NCI-H69 (cell line): ENCODE results near the gene ZDHHC13.
A peak's percentile ranks its signal among the peaks of the same experiment; 100 is the strongest.

Source experiments
- DNase-seq: peaks from one replicate; lab custom pipeline; 2025; lab: John Stamatoyannopoulos, UW

Gene ZDHHC13

DNA sequence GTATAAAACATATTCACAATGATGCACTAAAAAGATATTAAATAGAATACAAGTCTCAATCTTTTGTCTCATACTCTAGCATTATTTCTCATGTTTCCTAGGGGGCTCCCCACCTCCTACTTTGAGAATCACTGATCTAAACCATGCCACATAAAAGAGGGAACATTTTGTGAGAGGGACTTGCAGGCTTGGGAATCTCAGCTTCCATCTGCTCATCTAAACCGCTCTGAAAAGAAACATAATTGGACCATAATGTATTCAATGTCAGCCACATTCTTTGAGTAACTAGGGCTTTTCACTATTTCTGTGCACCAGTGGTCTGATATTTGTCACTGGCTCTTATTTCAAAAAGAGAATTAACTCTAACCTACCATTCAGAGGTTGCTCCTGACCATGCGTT is 91.2 kb downstream of the ZDHHC13 start:
- no peak for DNase-seq

DNA sequence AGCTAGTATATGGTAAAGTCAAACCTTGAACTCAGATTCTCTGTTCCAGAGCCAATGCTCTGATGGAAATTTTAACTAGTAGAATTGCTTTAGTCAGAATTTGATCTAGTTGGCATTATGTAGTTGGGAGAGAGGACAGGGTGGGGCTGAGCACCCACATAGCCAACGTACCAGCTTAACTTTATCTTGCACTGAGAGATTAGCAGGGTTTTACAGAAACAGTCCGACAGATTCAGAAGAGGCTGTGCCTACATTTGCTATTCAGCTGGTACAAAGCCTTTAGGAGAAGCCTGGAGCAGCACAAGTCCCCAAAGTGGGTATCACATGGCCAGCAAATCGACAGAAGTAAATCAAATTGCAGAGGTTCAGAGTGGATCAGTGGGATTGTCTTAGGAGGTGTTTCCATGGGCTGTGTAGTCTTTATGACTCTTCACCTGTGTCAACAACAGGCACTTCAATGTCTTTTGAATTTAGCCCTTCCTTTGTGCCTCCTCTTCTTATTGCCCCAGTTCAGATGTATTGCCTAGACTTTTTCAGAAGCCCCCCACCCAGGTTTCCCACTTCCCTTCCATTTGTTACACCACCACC is 92.1 kb downstream of the ZDHHC13 start:
- DNase-seq = no peak

- DNase-seq = no peak
Measured at GRCh38 chr11:19209617-19210370, 92.8 kb downstream of the ZDHHC13 start.

DNA sequence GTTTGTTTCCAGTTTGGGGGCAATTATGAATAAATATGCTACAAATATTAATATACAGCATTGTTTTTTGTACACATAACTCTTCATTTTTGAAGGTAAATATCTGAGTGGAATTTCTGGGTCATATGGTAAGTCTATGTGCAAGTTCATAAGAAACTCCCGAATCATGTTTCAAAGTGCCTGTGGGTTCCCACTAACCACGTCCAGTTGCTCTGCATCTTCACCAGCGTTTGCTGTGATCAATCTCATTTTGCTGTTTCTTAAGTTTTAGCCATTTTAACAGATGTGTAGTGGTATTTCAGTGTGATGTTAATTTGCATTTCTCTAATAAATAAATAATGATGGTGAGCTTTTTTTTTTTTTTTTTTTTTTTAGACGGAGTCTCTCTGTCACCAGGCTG is 99.1 kb downstream of the ZDHHC13 start:
- DNase-seq = no peak

DNA sequence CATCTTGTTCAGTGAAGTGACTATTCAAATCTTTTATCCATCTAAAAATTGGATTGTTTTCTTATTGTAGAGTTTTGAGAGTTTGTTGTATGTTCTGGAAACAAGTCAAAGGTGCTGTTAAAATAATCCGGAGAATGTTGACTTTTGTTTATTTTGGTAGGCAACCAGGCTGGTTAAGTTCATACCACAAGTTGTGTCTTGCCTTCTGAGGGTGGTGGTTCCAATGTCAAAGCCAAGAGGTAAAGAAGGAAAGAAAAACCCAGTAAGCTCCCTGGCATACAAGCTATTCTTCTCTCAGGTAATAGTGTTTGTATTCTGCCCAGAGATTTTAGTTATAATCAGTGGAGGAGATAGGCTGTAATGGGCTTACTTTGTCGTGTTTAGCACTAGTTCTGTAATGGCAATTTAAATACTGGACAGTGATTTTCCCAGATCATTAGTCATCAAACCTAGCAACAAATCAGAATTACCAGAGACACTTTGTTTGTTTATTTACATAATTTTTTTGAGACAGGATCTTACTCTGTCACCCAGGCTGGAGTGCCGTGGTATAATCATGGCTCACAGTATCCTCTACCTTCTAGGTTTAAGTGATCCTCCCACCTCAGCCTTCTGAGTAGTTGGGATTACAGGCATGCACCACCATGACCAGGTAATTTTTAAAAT is 99.9 kb downstream of the ZDHHC13 start:
- no peak for DNase-seq

DNA sequence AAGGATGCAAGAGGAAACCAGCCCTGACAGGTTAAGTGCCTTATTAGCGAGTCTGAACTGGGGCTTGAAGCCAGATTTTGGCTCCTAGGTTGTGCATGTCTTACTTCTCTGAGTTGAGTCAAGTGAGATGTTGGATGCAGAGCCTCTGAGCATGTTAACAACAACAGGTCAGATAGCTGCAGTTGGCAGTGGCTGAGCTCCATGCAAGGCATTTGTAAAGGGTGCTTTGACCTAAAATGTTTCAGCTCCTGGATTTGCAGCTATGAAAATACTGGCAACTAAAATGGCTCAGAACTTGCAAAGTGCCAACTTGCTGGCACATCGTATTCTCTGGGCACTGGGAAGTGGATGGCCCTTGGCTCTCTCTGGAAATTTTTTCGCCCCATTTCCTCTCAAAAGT is 101.2 kb downstream of the ZDHHC13 start:
- DNase-seq = no peak

DNA sequence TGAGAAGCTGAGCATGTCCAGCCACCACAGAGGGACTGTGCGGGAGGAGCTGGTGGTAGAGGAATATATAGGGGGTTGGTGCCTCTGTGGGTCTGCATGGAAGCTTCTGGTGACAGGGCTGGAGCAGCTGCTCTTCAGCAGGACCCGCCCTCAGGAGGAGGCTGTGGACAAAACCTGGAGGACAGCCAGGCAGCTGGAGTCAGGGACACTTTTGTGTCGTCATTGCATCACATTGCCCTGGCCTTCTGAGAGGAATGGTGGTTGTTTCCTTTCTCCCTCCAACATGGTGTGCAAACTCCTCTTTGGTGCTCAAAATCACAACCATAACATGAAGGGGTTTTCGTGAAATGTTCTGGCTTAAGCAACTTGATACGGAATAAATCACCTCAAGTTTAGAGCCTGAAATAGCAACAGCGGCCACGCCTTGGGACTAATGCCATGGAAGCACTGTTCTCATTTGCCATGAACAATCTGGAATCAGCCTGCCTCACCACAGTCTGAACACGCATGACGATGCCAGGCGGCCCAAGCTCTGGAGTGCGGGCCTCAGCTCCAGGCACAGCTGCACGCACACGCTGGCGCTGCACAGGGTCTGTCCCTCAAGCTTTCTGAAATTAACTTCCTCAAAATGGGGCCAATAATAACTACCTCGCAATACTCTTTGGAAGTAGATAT is 102.0 kb downstream of the ZDHHC13 start:
- DNase-seq = peak; percentile 66

DNA sequence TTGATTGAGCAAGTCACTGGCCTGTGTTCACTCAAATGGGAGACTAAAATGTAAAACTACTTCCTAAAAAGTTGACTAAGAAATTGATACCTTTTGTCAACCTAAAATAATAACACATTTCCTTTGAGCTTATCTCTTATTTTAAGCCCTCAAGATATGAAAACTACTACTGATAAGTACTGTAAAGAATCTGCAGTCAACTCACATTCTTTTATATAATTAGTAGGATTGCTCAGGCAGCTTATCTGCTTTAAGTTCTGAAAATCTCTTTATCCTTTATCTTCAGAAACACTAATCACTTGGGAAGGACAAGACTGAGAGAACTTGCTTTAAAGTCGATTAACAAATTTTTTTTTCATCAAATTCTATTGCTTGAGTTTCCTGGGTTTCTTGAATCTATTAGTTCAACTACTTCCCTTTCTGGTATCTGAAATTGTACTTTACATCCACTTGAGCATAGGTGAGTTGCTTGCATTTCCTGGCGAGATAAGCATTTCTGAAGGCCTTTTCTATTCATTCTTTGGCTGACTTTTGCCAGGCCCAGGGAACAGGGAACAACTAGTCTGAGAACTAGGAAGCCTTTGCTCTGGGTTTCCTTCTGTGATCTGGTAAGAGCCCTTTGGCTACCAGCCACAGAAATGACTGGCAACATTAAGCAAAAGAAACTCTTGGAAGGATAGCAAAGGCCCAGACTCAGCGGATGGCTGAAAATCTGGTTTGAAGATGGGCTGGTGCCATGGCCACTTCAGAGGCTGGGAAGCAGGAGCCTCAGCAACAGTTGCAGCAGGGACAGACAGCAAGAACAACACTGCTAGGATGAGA is 104.1 kb downstream of the ZDHHC13 start:
- no peak for DNase-seq

DNA sequence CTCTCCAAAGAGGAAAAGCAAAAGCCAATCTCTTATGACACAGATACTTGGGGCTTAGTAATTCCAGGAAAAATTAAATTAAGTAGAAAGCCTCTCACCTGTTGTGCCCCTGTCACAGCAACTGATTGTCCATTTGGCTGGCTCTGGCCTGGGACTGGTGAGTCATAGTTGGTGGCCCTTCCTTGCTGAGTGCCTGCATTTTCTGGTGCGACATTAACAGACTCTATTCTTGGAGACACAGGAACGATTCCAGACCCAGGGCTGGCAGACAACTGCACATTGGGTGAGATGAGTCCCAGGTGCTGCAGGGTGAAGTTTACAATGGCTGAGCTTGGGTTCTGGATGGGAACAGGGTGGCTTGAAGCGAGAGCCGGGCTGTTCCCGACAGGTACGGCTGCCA is 108.2 kb downstream of the ZDHHC13 start:
- no peak for DNase-seq

GRCh38 chr11:19225581-19225980 is 108.6 kb downstream of the ZDHHC13 start:
- DNase-seq = no peak
